GM19395 (cell line): ENCODE results near the gene PITRM1.

Experiments
- ATAC-seq: cut with Tn5 transposase; IDR thresholded peaks from one replicate; pipeline ENCODE4 v1.9.1; 2021; ENCODE audit warnings: mild to moderate bottlenecking, moderate library complexity; ENCODE audit not compliant: unreplicated experiment

The PITRM1 gene

DNA sequence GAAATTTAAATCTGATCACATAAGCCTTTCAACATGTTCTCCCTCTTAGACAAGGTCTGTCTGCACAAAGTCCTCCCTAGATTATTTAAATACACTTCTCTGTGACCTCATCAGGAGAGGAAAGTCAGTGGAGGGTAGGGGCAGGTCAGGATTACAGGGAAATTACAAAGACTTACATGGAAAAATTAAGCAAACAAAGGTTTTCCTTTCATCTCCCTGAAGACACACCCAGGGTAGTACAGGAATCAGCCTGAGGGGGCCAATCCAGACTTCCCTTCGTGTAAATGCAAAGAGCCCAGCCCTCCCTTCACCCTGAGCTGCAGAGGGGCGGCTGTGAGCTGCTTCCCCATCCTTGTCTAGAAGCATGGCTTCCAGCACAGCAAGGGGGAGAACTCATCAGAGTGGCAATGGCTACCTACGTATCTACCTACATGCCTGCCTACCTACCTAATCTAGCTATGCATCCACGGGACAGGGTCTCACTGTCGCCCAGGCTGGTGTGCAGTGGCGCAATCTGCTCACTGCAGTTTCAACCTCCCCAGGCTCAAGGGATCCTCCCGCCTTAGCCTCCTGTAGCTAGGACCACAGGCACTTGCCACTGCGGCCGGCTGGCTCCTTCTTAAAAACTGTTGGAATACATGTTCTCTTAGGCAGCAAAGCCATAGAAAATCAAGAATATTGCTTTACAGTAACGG lies 33.2 kb downstream of the PITRM1 start:
- ATAC-seq: no peak

DNA sequence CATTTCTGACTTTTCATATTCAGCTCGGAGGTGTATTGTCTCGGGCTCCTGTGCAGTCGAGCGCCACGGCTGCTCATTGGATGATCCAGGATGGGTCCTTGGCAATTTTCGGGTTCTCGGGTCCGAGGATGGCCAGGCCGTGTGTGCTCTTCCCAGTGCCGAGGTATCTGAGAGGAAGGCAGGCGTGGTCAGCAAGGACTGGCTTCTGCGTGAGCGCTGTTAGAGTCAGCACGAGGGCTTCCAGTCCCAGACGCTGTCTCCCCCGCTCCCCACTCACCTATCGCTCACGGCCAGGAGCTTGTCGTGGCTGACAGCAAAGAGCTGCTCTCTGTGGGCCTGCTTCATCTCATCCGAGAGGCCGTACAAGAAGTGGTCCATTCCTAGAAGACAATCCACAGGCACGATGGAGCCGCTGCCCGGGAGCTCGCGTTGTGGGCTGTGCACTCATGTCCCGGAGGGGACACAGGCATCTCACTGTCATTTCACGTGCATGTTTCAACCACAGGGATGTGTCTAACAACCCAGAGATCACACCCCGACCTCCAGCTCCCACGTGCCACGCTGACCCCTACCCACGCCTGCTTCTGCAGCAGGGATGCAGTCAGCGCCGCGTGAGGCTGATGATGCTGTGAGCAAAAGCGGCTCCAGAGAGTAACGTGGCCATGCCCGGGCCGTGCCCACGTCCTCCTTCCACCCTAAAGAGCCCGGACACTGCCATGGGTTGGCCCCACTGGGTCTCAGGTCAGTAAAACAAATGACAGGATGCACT lies 34.4 kb downstream of the PITRM1 start:
- ATAC-seq: no peak

DNA sequence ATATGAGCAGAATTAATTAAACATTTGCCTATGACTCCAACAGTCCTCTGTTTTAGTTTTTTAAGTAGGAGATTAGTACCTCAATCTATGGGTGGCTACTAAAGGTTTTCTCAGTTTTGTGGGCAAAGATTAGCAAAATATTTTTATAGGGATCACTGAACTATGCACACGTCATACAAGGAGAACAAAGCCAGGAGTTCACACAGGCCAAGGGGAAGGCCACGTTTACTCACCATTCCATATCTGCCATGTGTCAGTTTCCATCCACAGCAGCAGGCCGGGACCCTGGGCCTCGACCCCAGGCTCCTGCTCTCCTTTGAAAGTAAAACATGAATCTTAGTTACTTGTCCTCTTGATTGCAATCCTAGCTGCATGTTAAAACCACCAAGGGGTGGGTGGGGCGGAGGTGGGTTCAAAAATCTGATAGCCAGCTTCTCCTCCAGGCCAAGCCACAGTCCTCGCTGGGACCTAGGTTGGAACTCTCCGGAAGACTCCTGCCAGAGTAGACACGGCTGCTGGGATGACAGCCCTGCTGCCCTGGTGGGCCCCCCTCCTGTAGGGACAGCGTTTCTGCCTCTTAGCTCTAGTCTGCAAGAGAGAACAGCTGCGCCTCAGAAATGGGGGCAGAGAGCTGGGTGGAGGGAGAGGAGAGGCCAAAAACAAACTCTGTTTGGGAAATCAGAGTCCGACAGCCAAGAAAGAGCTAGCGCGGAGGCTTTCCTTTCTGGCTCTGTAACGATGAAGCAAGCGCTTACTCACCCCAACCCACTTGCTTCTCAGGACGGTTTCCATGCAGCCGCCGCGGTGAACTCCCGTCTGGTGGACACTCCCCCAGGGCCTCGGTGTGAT lies 35.6 kb downstream of the PITRM1 start:
- ATAC-seq: no peak

DNA sequence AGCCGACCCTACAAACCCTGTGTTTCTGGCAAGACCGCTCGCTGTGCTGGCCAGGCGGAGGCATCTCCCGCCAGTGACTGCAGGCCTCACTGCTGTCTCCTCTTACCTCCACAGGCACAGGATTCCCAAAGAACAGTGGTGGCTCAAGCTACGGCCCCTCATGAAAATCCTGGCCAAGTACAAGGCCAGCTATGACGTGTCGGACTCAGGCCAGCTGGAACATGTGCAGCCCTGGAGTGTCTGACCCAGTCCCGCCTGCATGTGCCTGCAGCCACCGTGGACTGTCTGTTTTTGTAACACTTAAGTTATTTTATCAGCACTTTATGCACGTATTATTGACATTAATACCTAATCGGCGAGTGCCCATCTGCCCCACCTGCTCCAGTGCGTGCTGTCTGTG lies 36.2 kb downstream of the PITRM1 start:
- ATAC-seq: no peak

DNA sequence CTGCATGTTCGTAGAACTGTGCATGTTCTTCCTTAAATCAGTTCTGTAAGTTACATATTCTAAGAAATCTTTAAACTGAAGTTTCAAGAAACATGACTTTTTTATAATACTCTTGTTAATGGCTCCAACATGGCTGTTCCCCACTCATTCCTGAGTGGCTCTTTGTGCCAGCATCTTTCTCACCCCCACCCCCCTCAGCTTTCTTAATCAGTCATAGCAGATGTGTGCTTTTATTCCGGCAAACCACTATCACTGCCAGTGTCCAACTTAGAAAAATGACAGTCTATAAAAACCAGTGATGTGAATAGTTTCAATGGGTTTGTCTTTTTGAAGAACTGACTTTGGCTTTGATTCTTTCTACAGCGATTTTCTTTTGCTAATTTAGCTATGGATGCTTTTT lies 37.6 kb downstream of the PITRM1 start:
- ATAC-seq: no peak

DNA sequence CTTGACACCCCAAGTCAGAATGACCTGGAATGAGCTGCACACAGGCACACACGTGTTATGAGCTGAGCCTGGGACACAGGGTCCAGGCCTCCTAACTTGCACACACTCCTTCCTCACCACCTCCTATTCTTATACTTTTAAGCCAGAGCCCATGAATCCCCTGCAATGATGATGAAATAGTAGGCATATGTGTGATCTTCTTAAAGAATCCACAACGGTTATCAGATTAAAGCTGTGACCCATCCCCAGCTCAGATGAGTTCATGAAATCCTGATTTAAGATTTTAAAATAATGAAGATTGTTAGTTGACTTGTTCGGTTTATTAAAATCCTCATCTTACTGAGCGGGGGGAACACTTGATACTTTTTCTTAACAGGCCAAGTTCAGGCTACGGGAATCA lies 38.6 kb downstream of the PITRM1 start:
- no peak for ATAC-seq

DNA sequence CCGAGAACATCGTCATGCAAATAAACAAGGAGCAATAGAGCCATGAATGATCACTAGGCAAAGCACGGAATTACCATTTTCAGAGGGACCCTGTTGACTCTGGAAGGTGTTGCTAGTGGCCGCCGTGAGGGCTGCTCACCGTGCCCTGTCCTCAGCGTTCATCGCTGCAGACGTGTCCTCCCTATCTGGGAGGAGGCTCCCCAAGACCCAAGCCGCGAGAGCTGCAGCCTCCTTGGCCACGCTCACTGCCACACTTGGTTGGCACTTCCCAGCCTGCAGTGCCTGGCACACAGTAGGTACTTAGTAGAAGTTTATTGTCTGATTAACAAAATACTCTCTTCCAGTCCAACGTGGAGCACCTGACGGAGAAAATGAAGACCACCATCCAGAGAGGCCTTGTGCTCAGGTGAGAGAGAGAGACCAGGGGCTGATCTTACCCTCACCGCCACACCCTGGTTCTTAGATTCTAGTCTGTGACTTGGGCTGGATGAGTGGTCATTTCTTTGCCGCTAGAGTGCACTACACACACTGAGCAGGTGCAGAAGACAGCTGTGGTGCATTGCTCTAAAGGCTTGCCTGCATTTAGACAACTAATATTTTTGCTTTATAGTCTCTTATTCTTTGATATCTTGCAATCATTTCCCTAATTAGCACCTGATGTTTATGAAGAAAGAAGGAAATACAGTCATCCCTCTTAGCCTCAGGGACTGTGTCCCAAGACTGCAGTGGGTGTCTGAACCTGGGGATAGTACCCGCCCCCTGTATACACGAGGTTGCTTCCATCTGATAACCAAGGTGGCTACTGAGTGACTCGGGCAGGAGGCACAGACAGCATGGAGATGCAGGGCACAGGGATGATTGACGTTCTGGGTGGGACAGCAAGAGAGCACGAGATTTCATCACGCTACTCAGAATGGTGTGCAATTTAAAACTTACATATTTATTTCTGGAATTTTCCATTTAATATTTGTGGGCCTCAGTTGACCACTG lies 40.3 kb downstream of the PITRM1 start:
- ATAC-seq: no peak

DNA sequence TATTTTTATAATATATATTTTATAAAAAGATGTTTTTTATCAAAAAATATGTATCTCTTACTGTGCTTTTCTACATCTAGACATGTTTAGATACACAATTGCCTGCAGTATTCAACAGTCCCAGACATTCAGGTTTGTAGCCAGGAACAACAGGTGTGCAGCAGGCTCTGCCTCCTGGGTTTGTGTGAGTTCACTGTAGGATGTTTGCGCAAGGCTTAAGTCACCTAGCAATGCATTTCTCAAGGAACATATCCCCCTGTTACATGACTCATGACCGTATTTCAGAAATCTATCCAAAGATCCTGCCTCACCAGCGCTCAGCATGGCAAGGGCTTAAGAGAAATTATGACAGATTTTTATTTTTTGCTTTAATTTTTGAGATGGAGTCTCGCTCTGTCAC lies 41.5 kb downstream of the PITRM1 start:
- ATAC-seq: no peak

DNA sequence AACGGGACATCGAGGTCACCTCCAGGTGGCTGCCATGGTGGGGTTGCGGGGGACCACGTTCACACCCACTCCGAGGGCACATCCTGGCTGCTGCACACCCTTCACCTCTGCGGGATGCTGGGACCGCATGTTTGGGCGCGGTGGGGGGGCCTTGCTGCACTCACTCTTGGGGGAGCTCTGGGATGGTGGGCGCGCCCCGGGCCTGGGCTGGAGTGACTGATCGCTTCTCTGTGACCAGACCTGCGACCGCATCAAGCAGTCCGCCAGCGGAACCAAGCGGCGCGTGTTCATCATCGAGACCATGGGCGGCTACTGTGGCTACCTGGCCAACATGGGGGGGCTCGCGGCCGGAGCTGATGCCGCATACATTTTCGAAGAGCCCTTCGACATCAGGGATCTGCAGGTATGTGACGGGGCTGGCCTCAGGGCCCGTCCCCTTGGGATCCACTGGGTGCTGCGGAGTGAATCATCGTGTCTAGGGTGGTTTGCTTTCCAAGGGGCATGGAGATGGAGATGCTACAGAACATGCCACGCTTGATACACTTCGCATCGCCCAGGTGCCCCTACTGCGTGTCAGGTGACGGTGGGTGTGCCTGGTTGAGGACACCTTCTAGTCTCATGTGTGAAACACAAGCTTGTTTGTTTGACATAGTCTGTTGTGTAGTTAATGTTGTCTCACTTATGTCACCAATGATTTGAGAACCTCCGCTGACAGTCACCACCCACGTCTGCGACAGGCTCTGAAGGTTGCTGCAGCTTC lies 42.8 kb downstream of the PITRM1 start:
- ATAC-seq: no peak

DNA sequence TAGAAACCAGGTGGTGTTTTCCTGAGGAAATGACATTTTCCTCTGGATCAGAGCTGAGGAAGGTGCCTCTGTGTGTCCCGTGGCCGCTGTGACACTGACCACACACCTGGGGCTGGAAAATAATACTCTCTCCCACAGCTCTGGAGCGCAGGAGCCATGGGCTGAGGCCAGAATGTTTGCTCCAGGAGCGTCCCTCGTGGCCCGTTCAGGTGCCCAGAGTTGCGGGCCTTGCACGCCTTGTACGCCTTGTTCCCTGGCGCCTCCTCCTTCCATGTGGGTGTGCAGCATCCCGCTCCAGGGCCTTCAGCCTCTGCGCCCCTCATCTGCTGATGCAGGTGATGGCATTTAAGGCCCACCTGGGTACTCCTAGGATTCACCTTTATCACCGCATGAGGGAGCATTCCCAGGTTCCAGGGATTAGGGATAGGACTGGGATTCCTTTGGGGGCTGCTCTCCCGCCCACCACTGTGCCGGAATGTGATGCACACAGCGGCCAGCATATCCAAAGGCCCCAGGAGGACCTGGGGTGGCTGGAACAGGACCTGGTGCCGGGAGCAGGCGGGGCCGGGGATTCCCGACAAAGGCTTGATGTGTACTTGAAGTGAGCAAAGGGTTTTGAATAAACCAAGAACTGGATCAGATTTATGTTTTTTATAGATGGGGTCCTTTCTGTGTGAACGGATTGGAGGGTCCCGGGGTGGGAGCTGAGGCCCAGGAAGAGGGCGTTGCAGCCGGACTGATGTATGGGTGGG lies 44.0 kb downstream of the PITRM1 start:
- ATAC-seq: no peak

DNA sequence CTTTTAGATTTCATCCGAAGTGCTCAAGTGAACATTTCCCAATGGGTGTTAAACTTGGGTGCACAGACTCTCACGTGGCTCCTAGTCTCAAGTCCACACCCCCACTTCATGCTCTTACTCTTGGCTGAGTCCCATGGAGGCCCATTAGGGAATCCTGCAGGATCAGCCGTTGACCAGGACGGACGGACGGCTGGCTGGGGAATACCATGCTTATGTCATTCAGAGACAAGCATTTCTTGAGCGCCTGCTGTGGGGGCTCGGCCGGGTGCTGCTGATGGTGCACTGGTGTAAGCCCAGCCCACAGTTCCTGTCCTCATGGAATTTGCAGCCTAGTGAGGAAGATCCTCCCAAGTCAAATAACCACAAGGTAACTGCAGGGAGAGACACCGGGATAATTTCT lies 44.7 kb downstream of the PITRM1 start:
- ATAC-seq: no peak

DNA sequence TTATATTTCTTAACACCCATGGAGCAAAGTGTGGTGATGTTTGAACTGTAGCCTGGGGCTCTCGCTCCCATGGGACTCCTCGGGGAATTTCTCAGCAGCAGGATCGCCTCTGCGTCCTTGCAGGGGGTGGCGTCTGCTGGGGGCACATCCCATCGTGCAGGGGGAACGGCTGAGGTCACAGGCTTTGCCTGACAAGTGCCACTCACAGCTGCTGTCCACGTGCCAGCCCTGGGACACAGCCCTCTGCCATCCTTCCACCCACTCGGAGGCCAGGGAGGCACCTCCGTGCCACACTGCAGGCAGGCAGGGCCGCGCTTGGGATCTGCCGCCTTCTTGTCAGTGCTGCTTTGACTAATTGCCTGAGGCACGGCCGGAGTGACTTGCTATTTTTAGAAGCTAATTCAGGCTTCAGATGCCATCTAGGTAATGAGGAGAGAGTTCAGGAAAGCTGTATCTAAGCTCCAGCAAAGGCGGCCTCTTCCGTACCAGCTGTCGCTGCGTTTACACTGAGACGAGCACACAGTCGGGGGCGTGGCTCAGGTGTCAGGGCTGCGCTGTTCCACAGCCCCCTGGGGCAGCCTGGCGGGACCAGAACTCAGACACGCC lies 45.7 kb downstream of the PITRM1 start:
- no peak for ATAC-seq

DNA sequence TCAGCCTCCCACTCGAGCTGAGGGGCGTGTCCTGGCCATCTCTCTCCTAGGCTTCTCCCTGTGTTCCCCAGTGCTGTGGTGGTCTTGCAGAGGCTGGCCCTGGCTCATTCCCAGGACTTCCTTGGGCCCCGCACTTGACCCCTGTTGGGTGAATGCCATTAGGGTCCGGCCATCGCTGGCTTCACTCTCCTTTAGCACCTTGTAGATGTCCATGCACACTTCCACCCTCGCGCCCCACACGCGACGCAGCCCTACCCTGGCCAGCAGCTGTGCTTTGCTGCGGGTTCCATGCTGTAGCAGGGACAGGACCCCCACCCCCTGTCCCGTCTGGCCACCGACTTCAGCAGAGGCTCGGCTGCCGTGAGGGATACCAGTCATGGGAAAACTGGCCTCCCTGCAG lies 46.3 kb downstream of the PITRM1 start:
- ATAC-seq: no peak

DNA sequence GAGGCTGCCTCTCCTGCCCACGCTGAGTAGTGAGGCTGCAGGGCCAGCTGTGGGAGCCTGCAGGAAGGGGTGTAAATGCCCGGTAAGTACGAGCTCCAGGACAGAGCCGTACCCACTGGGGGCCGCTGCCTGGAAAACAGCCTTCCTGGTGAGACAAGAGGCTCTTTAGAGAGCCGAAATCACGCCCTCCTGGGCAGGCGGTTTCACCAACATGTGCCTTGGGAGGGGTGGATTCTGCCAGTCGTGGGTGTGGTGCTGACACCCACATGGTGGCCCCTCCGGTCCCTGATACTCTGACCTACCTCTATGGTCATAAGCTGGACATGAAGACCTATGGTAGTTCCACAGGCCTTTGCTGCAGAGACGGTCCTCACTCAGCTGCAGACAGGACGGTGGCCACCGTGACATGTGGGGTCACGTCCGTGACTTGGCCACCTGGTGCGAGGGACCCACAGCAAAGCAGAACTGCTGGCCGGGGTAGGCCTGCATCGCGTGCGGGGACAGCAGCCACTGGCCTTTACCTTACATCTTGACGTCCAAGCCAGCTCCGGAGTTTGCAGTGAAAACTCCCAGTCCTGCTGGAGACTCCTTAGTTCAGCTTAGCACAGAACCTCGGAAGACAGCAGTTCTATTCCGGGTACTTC lies 46.9 kb downstream of the PITRM1 start:
- ATAC-seq: no peak

DNA sequence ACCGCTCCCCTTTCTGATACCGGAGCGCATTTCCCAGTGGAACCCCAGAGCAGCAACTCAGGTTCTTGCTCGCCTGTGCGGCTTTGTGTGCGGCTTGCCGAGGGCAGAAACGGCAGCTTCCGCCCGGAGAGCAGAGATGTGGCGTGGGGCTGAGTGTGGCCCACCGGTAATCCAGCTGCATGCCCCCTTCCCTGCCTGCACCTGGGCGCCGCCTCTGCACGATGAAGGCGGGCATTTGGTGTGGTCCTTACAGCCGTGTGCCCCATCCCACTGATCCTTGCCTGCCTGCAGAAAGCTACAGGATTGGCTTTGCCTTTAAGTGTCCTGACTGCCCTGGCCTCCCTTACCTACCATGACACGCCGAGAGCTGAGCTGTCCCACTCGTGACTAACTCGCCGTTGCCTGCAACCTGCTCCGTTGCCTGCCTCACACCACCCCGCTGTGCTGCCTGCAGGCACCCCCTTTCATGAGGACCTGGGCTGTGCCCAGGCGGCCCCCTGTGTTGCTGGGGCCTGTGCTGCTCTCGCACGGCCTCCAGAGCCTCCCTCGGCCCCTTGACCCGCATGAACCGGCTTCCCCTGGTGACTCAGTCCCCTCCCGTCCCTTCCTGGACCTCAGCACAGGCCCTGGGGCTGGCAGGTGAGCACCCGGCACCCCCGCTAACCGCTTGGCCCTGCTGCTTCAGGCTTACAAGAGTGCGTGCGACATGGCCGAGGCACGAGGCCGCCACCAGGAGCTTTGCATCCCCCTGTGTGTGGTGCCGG lies 48.0 kb downstream of the PITRM1 start:
- ATAC-seq: no peak

DNA sequence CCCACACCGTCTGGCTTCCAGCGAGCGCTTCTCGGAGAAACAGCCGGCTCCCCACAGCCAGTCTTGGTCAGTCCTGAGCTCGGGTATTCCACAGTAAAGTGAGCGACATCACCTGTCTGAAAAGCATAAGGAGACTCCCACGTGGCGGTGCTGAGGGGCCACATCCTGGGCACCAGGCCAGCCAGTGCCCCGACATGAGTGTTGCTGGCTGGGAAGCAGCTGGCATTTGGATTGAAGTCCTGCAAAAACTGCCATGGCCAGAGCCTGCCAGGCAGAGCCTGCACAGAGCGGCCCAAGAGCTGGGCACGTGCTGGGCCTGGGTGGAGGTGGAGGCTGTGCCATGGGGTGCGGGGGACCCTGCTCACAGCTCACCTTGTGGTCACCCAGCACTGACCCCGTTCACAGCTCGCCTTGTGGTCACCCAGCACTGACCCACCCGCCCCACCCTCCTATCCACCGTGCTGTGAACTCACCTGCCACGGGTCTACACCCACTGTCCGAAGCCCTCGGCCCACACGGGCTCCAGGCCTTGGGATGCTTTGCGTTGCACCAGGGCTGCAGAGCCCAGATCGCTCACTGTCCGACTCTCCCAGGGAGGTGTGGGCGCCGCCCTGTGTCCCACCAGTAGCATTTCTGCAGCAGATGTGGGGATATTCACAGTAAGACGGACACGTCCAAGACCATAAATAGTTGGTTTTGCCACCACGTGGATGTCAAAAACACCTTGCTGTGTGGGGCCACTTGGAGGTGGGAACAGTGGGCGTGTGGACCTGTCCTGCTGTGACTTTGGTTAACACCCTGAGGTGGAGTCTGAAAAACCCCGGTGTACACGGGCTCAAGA lies 48.8 kb downstream of the PITRM1 start:
- no peak for ATAC-seq
